Parathyroid adenoma (tissue), 2 donors: ENCODE results near the gene PCDHB12.
"Not testable (repeated sequence)": the region's sequence is repeated elsewhere in the genome, so short reads cannot be mapped to it uniquely, and the experiment has no call there.

Experiments
- H2AFZ ChIP-seq: fragments of 300-600 bp; sonication (generic); one replicate; pipeline ENCODE4 v1.7.0; 2017; ENCODE audit warnings: antibody characterized with exemption, mild to moderate bottlenecking
- H3K27ac ChIP-seq: fragments of 300-600 bp; sonication (generic); one replicate; pipeline ENCODE4 v1.7.0; 2017
- H3K27me3 ChIP-seq: fragments of 300-600 bp; sonication (generic); one replicate; pipeline ENCODE4 v1.7.0; 2017; ENCODE audit warnings: low read length; ENCODE audit not compliant: control insufficient read depth, insufficient read depth
- H3K36me3 ChIP-seq: fragments of 300-600 bp; sonication (generic); one replicate; pipeline ENCODE4 v1.7.0; 2017; ENCODE audit warnings: low read length; ENCODE audit not compliant: control insufficient read depth, insufficient read depth
- H3K4me1 ChIP-seq: fragments of 300-600 bp; sonication (generic); one replicate; pipeline ENCODE4 v1.7.0; 2017; ENCODE audit warnings: control low read depth
- H3K4me2 ChIP-seq: fragments of 300-600 bp; sonication (generic); one replicate; pipeline ENCODE4 v1.7.0; 2017; ENCODE audit warnings: low read length
- H3K4me3 ChIP-seq: fragments of 300-600 bp; sonication (generic); one replicate; pipeline ENCODE4 v1.7.0; 2017; ENCODE audit warnings: low read depth, low read length
- H3K79me2 ChIP-seq: fragments of 300-600 bp; sonication (generic); one replicate; pipeline ENCODE4 v1.7.0; 2017; ENCODE audit warnings: control low read depth
- H3K9ac ChIP-seq: fragments of 300-600 bp; sonication (generic); one replicate; pipeline ENCODE4 v1.7.0; 2017; ENCODE audit warnings: mild to moderate bottlenecking
- H3K9me3 ChIP-seq: fragments of 300-600 bp; sonication (generic); one replicate; pipeline ENCODE4 v1.7.0; 2017; ENCODE audit warnings: low read length; ENCODE audit not compliant: control insufficient read depth
- TF ChIP-seq, protein P1 (sequence below): fragments of 300-600 bp; sonication (generic); IDR thresholded peaks from one replicate; pipeline ENCODE4 v1.7.0; 2017; ENCODE audit warnings: antibody characterized with exemption, mild to moderate bottlenecking
- donor health status: primary hyperparathyroidism.

PCDHB12 gene

GRCh38 chr5:141208478-141208877 lies at the start of gene PCDHB12:
PCDHB12 (plus strand) TSS chr5:141208719; CDS start chr5:141208908, 189 bp downstream.
- Histone ChIP-seq H3K36me3 (no peaks in the 10 kb centered on the region), H3K9ac (no peak within 1 kb of the TSS), H3K79me2 (no peaks in the 10 kb centered on the region), H3K4me1 (no peaks in the 10 kb centered on the region), H3K9me3 (no peaks in the 10 kb centered on the region), H3K27ac (no peak within 1 kb of the TSS), H2AFZ (no peak within 1 kb of the TSS), H3K27me3 (no peaks in the 10 kb centered on the region), H3K4me3 (no peak within 1 kb of the TSS), H3K4me2 (no peak within 1 kb of the TSS)
- TF ChIP-seq, protein P1, sequence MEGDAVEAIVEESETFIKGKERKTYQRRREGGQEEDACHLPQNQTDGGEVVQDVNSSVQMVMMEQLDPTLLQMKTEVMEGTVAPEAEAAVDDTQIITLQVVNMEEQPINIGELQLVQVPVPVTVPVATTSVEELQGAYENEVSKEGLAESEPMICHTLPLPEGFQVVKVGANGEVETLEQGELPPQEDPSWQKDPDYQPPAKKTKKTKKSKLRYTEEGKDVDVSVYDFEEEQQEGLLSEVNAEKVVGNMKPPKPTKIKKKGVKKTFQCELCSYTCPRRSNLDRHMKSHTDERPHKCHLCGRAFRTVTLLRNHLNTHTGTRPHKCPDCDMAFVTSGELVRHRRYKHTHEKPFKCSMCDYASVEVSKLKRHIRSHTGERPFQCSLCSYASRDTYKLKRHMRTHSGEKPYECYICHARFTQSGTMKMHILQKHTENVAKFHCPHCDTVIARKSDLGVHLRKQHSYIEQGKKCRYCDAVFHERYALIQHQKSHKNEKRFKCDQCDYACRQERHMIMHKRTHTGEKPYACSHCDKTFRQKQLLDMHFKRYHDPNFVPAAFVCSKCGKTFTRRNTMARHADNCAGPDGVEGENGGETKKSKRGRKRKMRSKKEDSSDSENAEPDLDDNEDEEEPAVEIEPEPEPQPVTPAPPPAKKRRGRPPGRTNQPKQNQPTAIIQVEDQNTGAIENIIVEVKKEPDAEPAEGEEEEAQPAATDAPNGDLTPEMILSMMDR = no peak

DNA sequence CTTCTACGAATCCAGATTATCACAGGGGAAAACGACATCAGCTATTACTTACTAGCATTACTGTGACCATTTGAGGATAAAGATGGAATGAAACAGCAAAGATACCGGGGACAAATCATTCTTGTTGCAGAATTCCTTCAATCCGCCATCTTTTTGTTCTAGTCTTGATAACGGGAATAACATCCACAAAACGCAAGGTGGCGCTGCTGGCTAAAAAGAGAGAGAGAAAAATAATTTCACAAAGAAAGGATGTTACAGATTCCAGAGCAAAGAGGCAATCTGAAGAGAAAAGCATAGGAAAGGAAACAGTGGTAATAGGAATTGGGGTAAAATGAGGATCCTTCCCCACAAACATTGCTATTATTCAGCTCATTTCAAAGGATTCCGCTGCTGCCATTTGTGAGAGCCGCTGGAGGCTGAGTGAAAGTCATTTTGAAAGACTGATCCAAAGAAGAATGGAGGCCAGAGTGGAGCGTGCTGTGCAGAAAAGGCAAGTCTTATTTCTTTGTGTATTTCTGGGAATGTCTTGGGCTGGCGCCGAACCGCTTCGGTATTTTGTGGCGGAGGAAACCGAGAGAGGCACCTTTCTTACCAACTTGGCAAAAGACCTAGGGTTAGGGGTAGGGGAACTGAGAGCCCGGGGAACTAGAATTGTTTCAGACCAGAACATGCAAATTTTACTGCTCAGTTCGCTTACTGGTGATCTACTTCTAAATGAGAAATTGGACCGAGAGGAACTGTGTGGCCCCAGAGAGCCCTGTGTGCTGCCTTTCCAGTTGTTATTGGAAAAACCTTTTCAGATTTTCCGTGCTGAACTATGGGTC lies 35.9 kb upstream of the PCDHB12 start, which contains the start of gene PCDHB7:
TSS of gene PCDHB7 (plus strand) at position 264 of the 824 bp plus-strand sequence. CDS start at position 456, 192 bp downstream.
- Histone ChIP-seq H3K36me3 (no peaks in the 10 kb centered on the region), H2AFZ (no peak within 1 kb of the TSS), H3K9ac (no peak within 1 kb of the TSS), H3K27me3 (peaks cover 3% of the 10 kb centered on the region), H3K4me2 (no peak within 1 kb of the TSS), H3K27ac (no peak within 1 kb of the TSS), H3K79me2 (no peaks in the 10 kb centered on the region), H3K4me3 (no peak within 1 kb of the TSS), H3K4me1 (no peaks in the 10 kb centered on the region), H3K9me3 (no peaks in the 10 kb centered on the region)
- TF ChIP-seq, protein P1 = no peak

- H3K27me3 ChIP-seq, H2AFZ ChIP-seq, H3K4me1 ChIP-seq, H3K36me3 ChIP-seq, H3K9me3 ChIP-seq, H3K79me2 ChIP-seq, H3K4me2 ChIP-seq, H3K4me3 ChIP-seq, H3K9ac ChIP-seq, H3K27ac ChIP-seq: not testable (repeated sequence)
Observed at GRCh38 chr5:141174291-141175104, 34.0 kb upstream of the PCDHB12 start.

GRCh38 chr5:141175933-141176332 lies 32.6 kb upstream of the PCDHB12 start:
- Histone ChIP-seq H3K4me3 (no peak overlapping the region), H3K27me3 (peaks cover 11% of the 10 kb centered on the region), H3K9me3 (no peaks in the 10 kb centered on the region)

GRCh38 chr5:141177577-141178191 lies 30.8 kb upstream of the PCDHB12 start, which contains the start of gene PCDHB8:
PCDHB8 (plus strand) TSS chr5:141177790; CDS start chr5:141178035, 245 bp downstream.
- not testable (repeated sequence) for H3K79me2 ChIP-seq, H3K36me3 ChIP-seq, H3K27ac ChIP-seq, H2AFZ ChIP-seq, H3K4me2 ChIP-seq, H3K4me3 ChIP-seq, H3K9ac ChIP-seq, H3K9me3 ChIP-seq, H3K4me1 ChIP-seq
- H3K27me3 ChIP-seq = peaks cover 11% of the 10 kb centered on the region

More at GRCh38 chr5:141175933-141176332, 32.6 kb upstream of the PCDHB12 start:
- TF ChIP-seq, protein P1 = no peak
- no peak overlapping the region for H3K9ac ChIP-seq
- H3K36me3 ChIP-seq = no peaks in the 10 kb centered on the region
- no peak overlapping the region for H3K27ac ChIP-seq
- H2AFZ ChIP-seq = no peak overlapping the region
- no peaks in the 10 kb centered on the region for H3K79me2 ChIP-seq
- H3K4me2 ChIP-seq = no peak overlapping the region
- H3K4me1 ChIP-seq = no peaks in the 10 kb centered on the region

GRCh38 chr5:141179371-141179770 lies 29.1 kb upstream of the PCDHB12 start:
- not testable (repeated sequence) for H3K9me3 ChIP-seq, H3K9ac ChIP-seq, H3K4me3 ChIP-seq, H3K4me2 ChIP-seq, H3K36me3 ChIP-seq, H3K27ac ChIP-seq, H3K4me1 ChIP-seq, H2AFZ ChIP-seq, H3K79me2 ChIP-seq
- peaks cover 11% of the 10 kb centered on the region for H3K27me3 ChIP-seq

DNA sequence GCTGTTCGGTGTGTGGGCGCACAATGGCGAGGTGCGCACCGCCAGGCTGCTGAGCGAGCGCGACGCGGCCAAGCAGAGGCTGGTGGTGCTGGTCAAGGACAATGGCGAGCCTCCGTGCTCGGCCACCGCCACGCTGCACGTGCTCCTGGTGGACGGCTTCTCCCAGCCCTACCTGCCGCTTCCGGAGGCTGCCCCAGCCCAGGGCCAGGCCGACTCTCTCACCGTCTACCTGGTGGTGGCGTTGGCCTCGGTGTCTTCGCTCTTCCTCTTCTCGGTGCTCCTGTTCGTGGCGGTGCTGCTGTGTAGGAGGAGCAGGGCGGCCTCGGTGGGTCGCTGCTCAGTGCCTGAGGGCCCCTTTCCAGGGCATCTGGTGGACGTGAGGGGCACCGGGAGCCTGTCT lies 28.6 kb upstream of the PCDHB12 start:
- not testable (repeated sequence) for H3K36me3 ChIP-seq, H3K9me3 ChIP-seq, H3K4me1 ChIP-seq, H3K9ac ChIP-seq, H3K4me3 ChIP-seq, H3K79me2 ChIP-seq, H3K4me2 ChIP-seq, H3K27ac ChIP-seq, H2AFZ ChIP-seq
- peaks cover 11% of the 10 kb centered on the region for H3K27me3 ChIP-seq
